A549 (cell line): ENCODE measurements around the gene CAMK1. TPM values are rescaled to one million over a fixed set of nuclear protein-coding genes. Genes with fewer than 3 reads are reported as not detected.

ENCODE experiments used
- ATAC-seq, 2 experiments: fragments of 200-7000 bp in 1 of 2; fragments of >200 bp in 1 of 2; cut with Nextera tagmentation in 1 of 2; cut with Tn5 transposase in 1 of 2; 3 replicates each; pipeline versions ENCODE4 v1.8.0 to v1.9.1; 2018 to 2020; ENCODE audit warnings: mild to moderate bottlenecking in 1 of 2, moderate library complexity in 1 of 2
- CTCF ChIA-PET: fragments of 300-600 bp; sonication (Branson Sonifier 250); formaldehyde crosslinking; extraction: SDS; loops from one replicate; lab custom pipeline; 2021; ENCODE audit warnings: antibody characterized with exemption, inconsistent platforms; lab: Yijun Ruan, JAX
- POLR2A ChIA-PET: fragments of 350-600 bp; formaldehyde crosslinking; extraction: SDS; loops from one replicate; lab custom pipeline; 2021; ENCODE audit warnings: antibody characterized with exemption, inconsistent platforms; lab: Yijun Ruan, JAX
- DNase-seq, 2 experiments: peaks; one replicate each; pipeline versions ENCODE4 v3.0.0 to v3.0.0-alpha.2; 2011 to 2016; ENCODE audit warnings: low read depth in 1 of 2, low spot score in 1 of 2
- FAIRE-seq: peaks from 2 replicates; lab custom pipeline; 2011; peaks lifted over from hg19 to GRCh38; lab: Jason Lieb, UNC
- H3K27ac ChIP-seq, 2 experiments: fragments of >200 bp; sonication (Bioruptor Twin); formaldehyde crosslinking; 3 replicates each; pipeline ENCODE4 v1.5.1; 2016 to 2017
- H3K4me1 ChIP-seq: fragments of >200 bp; sonication (Bioruptor Twin); formaldehyde crosslinking; 3 replicates; pipeline ENCODE4 v1.6.1; 2016
- H3K4me2 ChIP-seq: fragments of >200 bp; sonication (Bioruptor Twin); formaldehyde crosslinking; 3 replicates; pipeline ENCODE4 v1.6.1; 2016
- H3K4me3 ChIP-seq: fragments of >200 bp; sonication (Bioruptor Twin); formaldehyde crosslinking; 3 replicates; pipeline ENCODE4 v1.5.1; 2016
- H3K9me3 ChIP-seq: fragments of >200 bp; sonication (Bioruptor Twin); formaldehyde crosslinking; 3 replicates; pipeline ENCODE4 v1.6.1; 2016
- BCL3 ChIP-seq: fragments of >200 bp; sonication (Bioruptor Twin); formaldehyde crosslinking; IDR thresholded peaks from 3 replicates; pipeline ENCODE4 v1.6.1; 2016
- CBX2 ChIP-seq: fragments of 200-600 bp; sonication (generic); IDR thresholded peaks from 2 replicates; pipeline ENCODE4 v1.6.1; 2016; ENCODE audit warnings: low read depth, mild to moderate bottlenecking, borderline replicate concordance
- CTCF ChIP-seq: fragments of >200 bp; sonication (Bioruptor Twin); formaldehyde crosslinking; IDR thresholded peaks from 3 replicates; pipeline ENCODE4 v1.5.1; 2016
- E2F6 ChIP-seq: IDR thresholded peaks from 2 replicates; pipeline ENCODE4 v1.6.1; 2012; ENCODE audit warnings: low read depth, borderline replicate concordance
- EHMT2 ChIP-seq: fragments of 200-600 bp; sonication (generic); IDR thresholded peaks from 2 replicates; pipeline ENCODE4 v1.6.1; 2016; ENCODE audit warnings: antibody characterized with exemption, low read depth, mild to moderate bottlenecking, moderate library complexity
- EP300 ChIP-seq, 2 experiments: fragments of >200 bp; sonication (Bioruptor Twin); formaldehyde crosslinking; IDR thresholded peaks; 2 replicates in 1 of 2; 3 replicates in 1 of 2; pipeline ENCODE4 v1.6.1; 2016 to 2017
- ESRRA ChIP-seq: fragments of 150-350 bp; IDR thresholded peaks from 2 replicates; pipeline ENCODE4 v1.6.1; 2014; ENCODE audit warnings: mild to moderate bottlenecking, low read length, borderline replicate concordance
- HES2 ChIP-seq: fragments of >200 bp; sonication (Bioruptor Twin); formaldehyde crosslinking; IDR thresholded peaks from 2 replicates; pipeline ENCODE4 v1.6.1; 2016
- HEYL ChIP-seq: fragments of 250-450 bp; sonication (Bioruptor Pico); IDR thresholded peaks from 2 replicates; pipeline ENCODE4 v1.8.0; 2021; ENCODE audit warnings: mild to moderate bottlenecking, moderate library complexity
- HMGXB4 ChIP-seq: fragments of 250-450 bp; sonication (Bioruptor Pico); IDR thresholded peaks from 2 replicates; pipeline ENCODE4 v1.5.0; 2021; ENCODE audit warnings: mild to moderate bottlenecking, moderate library complexity, borderline replicate concordance
- HOXB13 ChIP-seq: fragments of 250-450 bp; sonication (Bioruptor Pico); IDR thresholded peaks from 2 replicates; pipeline ENCODE4 v1.5.0; 2020; ENCODE audit warnings: low read depth, mild to moderate bottlenecking, moderate library complexity
- HOXB5 ChIP-seq: fragments of 250-450 bp; sonication (Bioruptor Pico); IDR thresholded peaks from 2 replicates; pipeline ENCODE4 v1.5.0; 2020; ENCODE audit warnings: mild to moderate bottlenecking, moderate library complexity
- JUNB ChIP-seq: fragments of >200 bp; sonication (Bioruptor Twin); formaldehyde crosslinking; IDR thresholded peaks from 2 replicates; pipeline ENCODE4 v1.6.1; 2016
- KDM1A ChIP-seq: fragments of 200-600 bp; sonication (generic); IDR thresholded peaks from 2 replicates; pipeline ENCODE4 v1.6.1; 2016; ENCODE audit warnings: low read depth, mild to moderate bottlenecking
- MAFK ChIP-seq: fragments of 450-650 bp; IDR thresholded peaks from 2 replicates; pipeline ENCODE4 v1.6.1; 2014; ENCODE audit not compliant: partially characterized antibody
- MAX ChIP-seq: IDR thresholded peaks from 2 replicates; pipeline ENCODE4 v1.6.1; 2012
- MAZ ChIP-seq: fragments of 150-350 bp; IDR thresholded peaks from 2 replicates; pipeline ENCODE4 v1.6.1; 2014; ENCODE audit warnings: antibody characterized with exemption, low read depth, low read length, borderline replicate concordance
- PHF8 ChIP-seq: fragments of 200-600 bp; sonication (generic); IDR thresholded peaks from 2 replicates; pipeline ENCODE4 v1.6.1; 2016; ENCODE audit warnings: low read depth, mild to moderate bottlenecking, antibody characterized with exemption, moderate library complexity, borderline replicate concordance
- POLR2AphosphoS2 ChIP-seq: conservative IDR thresholded peaks from 2 replicates; pipeline ENCODE4 v1.6.1; 2012; ENCODE audit warnings: low read length, improper control_type of control experiment, inconsistent platforms
- RAD21 ChIP-seq, 2 experiments: fragments of >200 bp in 1 of 2; sonication (Bioruptor Twin) in 1 of 2; formaldehyde crosslinking in 1 of 2; IDR thresholded peaks in 1 of 2; conservative IDR thresholded peaks in 1 of 2; 2 replicates in 1 of 2; 3 replicates in 1 of 2; pipeline ENCODE4 v1.6.1; 2012 to 2018; ENCODE audit warnings: inconsistent platforms in 1 of 2
- REST ChIP-seq: fragments of 200-600 bp; sonication (generic); IDR thresholded peaks from 2 replicates; pipeline ENCODE4 v1.6.1; 2016; ENCODE audit warnings: antibody characterized with exemption, mild to moderate bottlenecking, moderate library complexity
- SMC3 ChIP-seq: fragments of >200 bp; sonication (Bioruptor Twin); formaldehyde crosslinking; IDR thresholded peaks from 3 replicates; pipeline ENCODE4 v1.6.1; 2018; ENCODE audit warnings: inconsistent platforms
- USF2 ChIP-seq: fragments of 450-650 bp; IDR thresholded peaks from 2 replicates; pipeline ENCODE4 v1.6.1; 2014; ENCODE audit warnings: antibody characterized with exemption
- ZSCAN20 ChIP-seq: fragments of 250-450 bp; sonication (Bioruptor Pico); IDR thresholded peaks from 2 replicates; pipeline ENCODE4 v1.8.0; 2022; ENCODE audit warnings: mild to moderate bottlenecking, moderate library complexity
- WGBS: methylation state at CpG from one replicate; pipeline ENCODE4 v1.1.6; 2017; ENCODE audit errors: missing lambda C conversion rate; 5-methylcytosine and 5-hydroxymethylcytosine counted together
- polyA plus RNA-seq, 4 experiments: library from polyadenylated mRNA; depleted of rRNA in 3 of 4; stranded (reverse); fragments of >200 nt; fragmentation: RNase III in 1 of 4; extraction: RNeasy Plus Mini Kit Qiagen cat#74134 plus additional on column Dnase treatment in 1 of 4; gene quantifications; 2 replicates in 3 of 4; 3 replicates in 1 of 4; pipeline ENCODE4 v1.2.3, GENCODE V29; 2011 to 2017

The CAMK1 gene
- polyA plus RNA-seq, 2 of the 4 experiments (the other 2 are of a cell fraction), result 13.5 to 15.6 TPM

- no peak for TF ChIP-seq HOXB13
- no peak for TF ChIP-seq HOXB5 (CRISPR knock-in tag)
These were observed 42.0 kb downstream of the CAMK1 start (continued) for GRCh38 chr3:9727743-9728142.

GRCh38 chr3:9727041-9727595, 42.6 kb downstream of the CAMK1 start:
- 30% methylated on average over 11 of the region's 11 CpGs for whole genome bisulfite sequencing
- Histone ChIP-seq H3K4me1 (0 out of 3 replicates have a peak, but pooled peaks cover 4% of the 10 kb centered on the region), H3K9me3 (no peaks in the 10 kb centered on the region), H3K27ac (peak overlapping the region in 1 of 2 experiments; percentile 50; a peak in 2 of 6 replicates), H3K4me2 (peak overlapping the region; percentile 35; the same call in 2 of the 3 replicates), H3K4me3 (no peak overlapping the region)
- POLR2A ChIA-PET, result interaction anchor here (0.8 kb wide), 1 partner anchor 66 kb away, joined by 3 read pairs; the partner anchor contains the start of gene ARPC4
- no peak for FAIRE-seq
- peak; percentile 75 to 76 for DNase-seq
- ATAC-seq, result peak; percentile 47 to 52
- CTCF ChIA-PET, result interaction anchor here (0.6 to 6.2 kb wide), 26 partner anchors 10 to 374 kb away, joined by 3 to 99 read pairs (median 4); partner anchors contain the start of genes OGG1 and RPUSD3
- TF ChIP-seq PHF8 (no peak), MAZ (no peak), E2F6 (no peak), ZSCAN20 (CRISPR knock-in tag) (no peak), HMGXB4 (CRISPR knock-in tag) (no peak), RAD21 (conservative IDR thresholded peaks at IDR 0.05 in 1 of 2, IDR thresholded peaks at IDR 0.05 in 1 of 2) (peak; percentile 51 to 53), HOXB13 (no peak), CTCF (peak; percentile 59), EHMT2 (no peak), BCL3 (no peak), REST (no peak), POLR2AphosphoS2 (no peak), ESRRA (no peak), SMC3 (peak; percentile 58), USF2 (no peak), CBX2 (no peak), HEYL (no peak), HES2 (no peak), EP300 (IDR thresholded peaks at IDR 0.05) (no peak), KDM1A (no peak), JUNB (no peak), MAFK (no peak), MAX (0 out of 2 replicates have a peak, but pooled peaks have one; percentile 15)
